Measurements from ENCODE around the gene PNMA8A.
A peak's percentile ranks its signal among the peaks of the same experiment; 100 is the strongest.

Gene PNMA8A

DNA sequence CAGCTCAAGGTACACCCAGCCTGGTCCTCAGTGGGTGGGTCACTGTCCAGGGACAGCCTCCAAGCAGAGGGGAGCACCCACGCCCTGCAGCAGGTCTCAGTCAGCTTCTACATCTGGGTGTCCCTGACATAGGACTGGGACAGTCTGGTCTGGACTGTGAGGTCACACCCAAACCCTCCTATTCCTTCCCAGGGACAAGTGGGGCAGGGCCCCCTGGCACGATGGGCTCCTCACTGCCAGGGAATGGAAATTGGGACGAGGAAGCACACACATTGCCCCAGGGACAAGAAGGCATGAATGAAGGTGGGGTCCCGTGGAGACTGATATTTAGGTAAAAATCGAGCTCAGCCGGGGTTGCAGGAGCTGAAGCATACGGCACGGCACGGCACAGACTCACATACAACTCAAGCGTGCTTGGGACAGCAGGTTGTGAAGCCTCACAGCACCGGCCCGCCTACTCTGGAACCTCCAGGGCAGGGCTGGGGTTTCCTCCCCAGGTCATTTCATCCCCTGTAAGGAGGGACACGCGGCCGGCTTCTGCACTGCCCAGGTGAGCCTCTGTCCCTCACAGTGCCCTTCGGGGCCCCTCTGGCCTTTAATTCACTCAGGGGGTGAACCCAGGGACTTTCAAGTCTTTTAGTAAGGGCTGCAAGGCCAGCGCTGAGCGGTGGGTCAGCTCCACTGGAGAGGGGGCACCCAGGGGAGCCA lies 20.8 kb upstream of the PNMA8A start:
- DNase-seq, result no peak

DNA sequence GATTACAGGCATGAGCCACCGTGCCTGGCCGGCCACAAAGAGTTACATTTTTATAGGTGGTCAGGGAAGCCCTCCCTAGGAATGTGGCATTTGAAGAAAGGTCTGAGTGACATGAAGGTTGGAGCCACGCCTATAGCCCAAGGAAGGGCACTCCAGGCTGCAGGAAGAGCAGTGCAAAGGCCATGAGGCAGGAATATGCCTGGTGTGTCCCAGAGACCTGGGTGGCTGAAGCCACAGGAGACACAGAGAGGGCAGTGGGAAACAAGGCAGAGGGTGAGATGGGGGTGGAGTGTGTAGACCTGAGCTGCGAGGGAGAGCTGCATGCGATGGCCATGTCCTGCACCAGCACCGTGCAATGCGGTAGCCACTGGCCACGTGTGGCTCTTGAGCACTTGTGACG lies 19.4 kb upstream of the PNMA8A start:
- no peak for DNase-seq

DNA sequence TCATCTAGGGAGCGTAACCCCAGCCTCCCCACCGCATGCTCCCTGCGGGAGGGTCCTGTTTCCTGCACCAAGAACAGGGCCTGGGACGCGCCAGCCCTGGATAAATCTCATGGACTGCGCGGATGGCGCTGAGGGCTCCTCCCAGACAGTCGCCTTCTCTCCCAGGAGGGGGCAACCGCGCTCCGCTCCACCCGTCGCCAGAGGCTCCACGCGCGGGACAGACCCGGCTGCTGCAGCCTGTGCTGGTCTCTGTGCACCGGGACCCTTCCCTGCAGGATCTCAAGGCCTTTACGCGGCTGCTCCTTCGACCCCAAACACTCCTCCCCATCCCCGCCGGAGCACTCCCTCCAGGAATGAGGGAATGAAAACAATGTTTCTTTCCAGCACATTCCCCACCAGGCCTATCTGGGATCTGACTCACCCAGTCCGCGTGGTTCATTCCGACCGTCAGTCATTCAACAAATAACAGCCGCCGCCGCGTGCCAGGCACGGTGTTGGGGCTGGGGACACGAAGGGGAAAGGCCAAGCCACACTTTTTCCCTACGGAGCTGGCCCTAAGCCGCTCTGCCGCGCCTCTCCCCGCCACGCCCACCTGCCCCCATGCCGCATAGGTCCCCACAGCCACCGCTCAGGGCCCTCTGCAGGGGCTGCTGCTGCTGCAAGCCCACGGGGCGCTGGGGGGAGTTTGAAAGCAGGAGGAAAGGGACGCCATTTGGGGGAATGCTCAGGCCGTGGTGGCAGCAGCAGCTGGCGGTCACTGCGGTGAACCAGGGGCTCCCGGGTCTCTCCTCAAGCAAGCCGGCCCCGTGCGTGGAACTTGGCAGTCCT lies 18.3 kb upstream of the PNMA8A start:
- DNase-seq, result no peak

DNA sequence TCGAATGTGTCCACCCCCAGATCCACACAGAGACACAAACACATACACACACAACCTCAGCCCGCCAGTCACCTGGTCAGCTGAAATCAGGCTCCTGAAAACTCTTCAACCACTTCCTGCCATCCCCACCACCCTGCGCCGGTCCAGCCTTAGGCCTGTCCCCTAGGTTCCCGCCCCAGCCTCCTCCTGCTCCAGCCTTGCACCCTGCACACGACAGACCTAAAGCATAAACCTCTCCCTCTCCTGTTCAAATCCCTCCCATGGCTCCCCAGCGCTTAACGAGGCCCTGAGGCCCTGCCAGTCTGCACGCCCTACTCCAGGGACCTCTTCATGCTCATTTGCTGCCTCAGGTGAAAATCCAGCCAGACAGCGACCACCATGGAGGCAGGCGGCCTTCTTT lies 17.2 kb upstream of the PNMA8A start:
- DNase-seq, result no peak

DNA sequence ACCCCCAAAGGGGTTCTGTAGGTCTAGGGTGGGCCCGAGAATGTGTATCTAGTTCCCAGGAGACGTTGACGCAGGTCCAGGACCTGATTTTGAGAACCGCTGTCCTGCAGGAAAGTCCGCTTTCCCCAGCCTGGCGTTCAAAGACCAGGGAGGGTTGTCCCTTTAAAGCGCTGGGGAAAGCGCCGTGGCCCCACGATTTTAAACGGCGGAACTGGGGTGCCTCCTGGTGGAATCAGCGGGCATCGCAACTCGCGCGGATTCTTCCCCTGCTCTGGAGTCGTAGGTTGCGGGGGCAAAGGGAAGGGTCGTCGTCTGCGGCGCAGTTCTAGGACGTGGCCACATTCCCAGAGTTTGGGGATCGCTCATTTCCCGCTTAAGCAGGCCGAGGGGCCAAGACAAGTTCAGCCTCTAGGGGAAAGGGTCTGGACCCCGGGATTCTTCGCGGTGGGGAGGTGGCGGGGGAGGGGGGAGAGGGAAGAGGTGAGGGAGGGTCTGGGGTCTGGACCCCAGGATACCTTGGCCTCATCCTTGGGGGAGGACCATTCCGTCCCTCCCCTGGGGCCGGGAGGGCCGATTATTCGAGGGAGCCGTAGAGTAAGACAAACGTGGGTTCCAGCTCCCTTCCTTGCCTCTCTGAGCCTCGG lies 16.6 kb upstream of the PNMA8A start:
- DNase-seq, result peak; percentile 12

DNA sequence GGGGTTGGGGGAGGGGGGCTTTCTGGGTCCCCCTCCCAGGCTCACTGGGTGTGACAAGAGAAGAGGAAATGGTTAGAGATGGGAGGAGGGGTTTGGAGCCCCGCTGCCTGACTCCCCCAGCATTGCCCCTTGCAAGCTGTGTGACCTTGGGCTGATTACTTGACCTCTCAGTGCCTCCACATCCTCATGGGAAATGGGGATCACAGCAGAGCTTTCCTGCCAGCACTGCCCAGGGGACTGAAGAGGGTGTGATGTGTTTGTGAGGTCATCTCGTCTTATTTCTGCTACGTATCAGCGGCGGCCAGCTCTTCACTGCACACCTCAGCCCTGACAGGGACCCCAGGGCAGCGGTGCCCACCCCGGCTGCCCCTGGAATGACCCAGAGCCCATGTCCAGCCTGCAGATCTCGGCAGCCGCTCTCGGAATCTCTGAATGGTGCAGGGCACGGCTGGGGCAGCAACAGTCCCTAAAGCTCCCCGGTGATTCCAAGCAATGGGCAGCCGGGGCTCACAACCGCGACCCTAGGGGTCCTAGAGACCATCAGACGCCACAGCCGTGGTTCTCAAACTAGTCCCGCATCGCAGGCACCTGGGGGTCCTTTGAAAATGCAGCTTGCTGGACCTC lies 15.9 kb upstream of the PNMA8A start:
- DNase-seq, result no peak

DNA sequence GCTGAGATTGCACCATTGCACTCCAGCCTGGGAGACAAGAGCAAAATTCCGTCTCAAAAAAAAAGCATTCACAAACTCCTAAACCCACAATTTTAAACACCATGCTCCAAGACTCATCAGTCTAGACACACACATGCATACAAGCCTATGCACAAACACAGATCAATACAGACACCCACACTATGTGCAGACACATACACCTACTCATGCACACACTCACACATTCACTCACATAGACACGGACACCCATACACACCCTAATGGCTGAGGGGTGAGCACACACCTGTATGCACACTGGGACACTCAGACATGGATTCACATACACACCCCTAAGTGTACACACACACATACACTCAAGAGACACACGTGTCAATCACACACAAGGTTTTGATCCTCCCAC lies 15.0 kb upstream of the PNMA8A start:
- no peak for DNase-seq

DNA sequence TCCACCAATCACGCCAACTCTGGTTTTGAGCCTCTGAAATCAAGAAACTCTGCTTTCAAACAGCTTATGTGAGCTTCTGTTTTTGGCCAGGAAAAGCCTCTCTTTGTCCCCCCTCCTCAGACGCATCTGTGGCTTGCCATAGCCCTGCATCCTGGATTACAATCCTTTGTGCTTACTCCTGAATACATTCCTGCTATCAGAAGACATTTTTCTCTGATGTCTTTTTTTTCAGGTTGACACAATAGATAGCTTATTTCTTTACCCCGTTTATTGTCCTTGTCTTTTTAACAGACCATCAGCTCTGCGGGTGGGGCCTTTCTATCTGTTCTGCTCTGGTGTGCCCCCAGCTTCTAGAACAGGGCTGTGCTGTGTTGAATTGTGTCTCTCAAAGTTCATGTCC lies 13.3 kb upstream of the PNMA8A start:
- no peak for DNase-seq

DNA sequence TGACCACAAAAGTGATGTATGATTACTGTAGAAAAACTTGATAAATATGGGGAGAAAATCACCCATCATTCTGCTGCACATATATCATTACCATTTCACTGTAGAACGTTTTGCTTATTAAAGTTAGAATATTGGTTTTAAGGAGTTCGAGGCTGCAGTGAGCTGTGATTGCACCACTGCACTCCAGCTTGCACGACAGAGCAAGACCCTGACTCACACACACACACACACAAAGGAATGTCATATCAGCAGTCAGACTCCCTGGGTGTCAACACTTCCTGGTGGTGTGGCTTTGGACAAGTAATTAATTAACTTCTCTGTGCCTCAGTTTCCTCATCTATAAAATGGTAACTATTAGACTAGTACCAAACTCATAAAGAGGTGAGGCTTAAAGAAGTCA lies 11.3 kb upstream of the PNMA8A start:
- no peak for DNase-seq

DNA sequence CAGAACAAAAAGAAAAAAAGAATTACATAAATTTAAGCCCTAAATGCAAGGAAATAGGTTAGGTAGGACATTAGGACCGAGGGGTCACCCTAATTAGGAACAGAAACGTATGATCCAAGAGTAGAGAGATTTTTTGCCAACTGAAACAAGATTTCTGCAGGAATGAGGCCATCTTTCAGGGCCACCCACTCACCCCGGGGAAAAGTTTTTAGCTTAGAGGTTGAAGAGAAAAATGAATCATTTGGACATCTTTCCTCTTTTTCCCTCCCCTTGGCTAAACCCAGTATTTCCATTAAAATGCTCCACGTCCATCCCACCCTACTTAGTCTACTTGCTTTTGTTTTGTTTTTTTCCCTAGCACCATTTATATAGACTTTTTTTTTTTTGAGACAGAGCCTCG lies 10.6 kb upstream of the PNMA8A start:
- no peak for DNase-seq

DNA sequence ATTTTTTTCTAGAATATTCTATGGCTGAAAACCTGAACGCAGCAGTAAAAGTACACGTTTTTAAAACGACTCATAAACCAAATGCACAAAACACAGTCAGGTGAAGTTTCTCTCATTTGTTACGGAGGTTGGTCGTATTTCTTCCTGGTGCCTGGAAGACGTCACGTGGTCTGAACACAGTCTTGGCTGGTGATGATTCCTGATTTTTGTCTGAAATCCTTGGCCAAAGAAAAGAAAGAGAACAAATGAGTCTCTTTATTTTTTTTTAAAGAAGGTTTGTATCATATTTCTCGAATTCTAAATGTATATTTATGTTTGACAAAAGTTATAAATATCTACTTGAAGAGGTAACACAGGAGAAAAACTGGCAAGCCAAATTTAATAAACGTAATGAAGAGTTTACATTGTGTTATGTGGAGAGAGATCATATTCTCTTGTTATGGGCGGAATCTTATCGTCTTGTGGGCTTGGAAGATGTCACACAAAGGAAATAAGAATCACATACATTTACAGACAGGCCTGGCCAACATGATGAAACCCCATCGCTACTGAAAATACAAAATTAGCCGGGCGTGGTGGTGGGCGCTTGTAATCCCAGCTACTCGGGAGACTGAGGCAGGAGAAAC lies 10.0 kb upstream of the PNMA8A start:
- DNase-seq, result no peak

DNA sequence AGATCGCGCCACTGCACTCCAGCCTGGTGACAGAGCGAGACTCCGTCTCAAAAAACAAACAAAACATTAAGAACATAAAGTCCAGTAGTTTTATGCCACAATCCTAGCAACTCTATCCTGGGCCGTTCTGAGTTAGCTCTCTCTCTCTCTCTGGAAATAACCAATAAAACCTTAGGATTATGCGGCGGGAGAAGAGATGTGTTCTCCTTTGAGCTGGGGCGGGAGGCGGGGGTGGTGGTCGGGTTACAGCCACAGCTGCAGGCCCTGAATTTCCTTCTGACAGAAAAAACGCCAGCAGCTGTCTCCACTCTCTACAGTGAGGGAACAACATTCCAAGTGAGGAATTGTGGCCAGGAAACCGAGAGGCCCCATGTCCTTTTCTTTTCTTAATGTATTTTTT lies 9.1 kb upstream of the PNMA8A start:
- no peak for DNase-seq

DNA sequence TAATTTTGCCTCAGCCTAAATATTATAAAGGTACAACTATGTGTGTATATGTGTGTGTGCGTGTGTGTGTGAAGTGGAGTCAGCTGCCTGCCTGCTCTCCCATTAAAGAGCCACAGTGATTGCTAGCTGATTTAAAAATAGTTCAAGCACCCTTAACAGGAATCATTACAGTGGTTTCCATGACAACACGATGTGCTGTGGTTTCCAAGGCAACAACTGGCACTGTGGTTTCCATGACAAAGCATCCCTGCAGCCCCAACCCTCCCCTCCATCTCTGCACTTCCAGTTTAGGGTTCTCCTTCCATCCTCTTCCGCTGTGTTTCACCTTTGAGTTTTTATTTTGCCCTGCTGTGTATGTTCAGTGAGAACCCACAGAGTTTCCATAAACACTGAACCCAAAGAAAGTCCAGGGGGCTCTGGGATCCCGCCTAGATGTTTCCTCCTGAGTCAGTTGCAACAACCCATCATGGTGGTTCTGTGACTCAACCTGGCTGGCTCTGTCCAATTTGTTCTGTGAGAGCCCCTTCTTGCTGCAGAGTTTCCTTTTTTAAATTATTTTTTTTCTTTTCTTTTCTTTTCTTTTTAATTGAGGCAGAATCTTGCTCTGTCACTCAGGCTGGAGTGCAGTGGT lies 7.1 kb upstream of the PNMA8A start:
- no peak for DNase-seq

DNA sequence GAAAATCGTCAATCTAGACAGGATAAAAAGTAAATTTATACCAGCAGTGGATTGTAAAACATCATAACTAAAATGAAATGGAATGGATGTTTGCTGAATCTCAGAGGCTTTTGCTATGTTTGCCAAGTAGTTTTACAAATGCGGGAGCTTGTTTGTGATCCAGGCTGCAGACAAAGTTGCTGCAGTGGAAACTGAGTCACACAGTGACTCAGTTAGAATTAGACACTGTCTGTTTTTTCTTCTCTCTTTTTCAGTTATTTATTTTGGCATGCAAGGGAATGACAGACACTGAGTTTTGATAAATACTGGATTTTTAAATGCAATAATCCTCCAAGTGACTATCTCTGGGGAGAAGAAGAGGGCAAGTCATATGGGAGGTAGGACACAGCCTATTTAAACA lies 4.6 kb upstream of the PNMA8A start:
- DNase-seq, result no peak

DNA sequence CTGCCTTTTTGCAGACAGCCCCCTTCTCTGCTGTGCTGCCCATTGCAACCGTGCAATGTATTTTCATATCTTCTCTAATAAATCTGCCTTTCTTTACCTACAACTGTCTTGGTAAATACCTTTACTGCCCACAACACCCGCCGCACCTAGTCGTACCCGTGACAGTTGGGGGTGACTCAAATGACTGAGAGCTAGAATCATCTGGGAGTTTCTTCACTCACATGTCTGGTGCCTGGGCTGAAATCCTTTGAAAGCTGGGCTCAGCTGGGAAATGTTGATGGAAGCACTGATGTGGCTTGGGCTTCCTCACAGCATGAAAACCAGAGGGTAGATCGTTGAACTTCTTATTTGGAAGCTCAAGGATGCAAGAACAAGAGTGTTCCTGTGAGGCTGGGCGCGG lies 2.8 kb upstream of the PNMA8A start:
- no peak for DNase-seq

DNA sequence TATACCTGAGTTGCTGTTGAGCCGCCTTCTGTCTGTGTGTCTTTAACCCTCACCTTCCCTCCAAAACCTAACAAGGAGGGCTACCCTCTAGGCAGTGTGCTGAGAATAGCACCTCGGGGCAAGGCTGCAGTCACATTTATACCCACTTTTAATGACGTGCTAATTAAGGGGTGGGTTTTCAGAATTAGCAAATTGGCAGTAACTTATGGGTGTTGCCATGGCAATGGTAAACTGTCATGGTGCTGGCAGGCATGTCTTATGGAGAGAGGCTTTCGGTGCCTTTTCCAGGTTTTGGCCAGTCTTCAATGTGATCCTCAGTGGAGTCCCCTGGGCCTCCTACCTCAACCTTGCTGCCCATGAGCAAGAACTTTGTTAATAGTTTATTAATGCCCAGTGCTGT lies 1.2 kb upstream of the PNMA8A start:
- no peak for DNase-seq

DNA sequence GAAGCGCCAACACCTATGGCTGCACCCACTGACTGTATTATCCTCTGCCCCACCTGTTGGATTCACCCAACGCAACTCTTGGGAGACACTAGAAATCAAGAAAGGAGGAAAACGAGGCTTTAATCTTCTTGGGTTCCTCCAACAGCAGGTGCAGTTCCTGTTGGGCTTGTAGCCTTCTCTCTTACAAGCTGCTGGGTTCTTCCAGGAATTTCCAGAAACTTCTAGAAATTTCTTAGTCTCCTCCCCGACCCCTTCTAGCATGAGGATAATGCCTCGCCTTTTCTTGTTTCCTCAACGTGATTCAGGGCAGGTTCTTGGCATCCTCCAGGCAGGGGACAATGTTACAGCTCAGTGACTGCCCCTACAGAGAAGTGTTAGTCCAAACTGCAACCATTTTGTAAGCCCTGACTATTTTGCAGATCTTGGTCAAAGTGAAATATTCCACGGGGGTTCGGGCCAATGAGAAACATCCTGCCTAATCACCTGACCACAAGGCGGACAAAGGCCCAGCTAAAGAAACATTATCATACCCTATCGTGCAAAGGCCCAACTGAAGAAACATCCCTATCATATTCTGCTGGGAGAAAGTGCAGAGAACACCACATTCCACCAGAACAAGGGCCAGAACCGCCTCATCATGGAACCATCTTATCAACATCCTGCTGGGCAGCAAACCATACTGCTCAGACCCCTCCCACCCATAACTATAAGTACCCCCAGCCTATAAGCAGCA lies 614 bp upstream of the PNMA8A start:
- no peak for DNase-seq

DNA sequence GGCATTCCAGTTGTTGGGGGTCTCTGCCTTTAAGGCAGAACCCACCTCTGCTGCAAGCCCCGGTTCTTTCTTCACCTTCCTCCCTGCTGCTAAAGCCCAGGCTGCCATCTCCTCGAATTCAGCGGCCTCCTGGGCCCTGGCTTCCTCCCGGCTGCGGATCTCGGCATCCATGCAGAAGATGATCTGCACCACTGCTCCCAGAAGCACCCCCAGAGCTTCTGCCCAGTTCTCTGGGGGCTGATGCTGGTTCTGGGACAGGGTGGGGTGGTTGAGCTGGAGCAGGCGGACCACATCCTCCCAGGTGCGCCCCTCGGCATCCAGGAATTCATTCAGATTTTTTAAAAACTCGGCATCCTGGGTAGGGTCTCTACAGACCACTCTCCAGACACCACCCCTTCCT lies 987 bp downstream of the PNMA8A start:
- DNase-seq, result no peak

DNA sequence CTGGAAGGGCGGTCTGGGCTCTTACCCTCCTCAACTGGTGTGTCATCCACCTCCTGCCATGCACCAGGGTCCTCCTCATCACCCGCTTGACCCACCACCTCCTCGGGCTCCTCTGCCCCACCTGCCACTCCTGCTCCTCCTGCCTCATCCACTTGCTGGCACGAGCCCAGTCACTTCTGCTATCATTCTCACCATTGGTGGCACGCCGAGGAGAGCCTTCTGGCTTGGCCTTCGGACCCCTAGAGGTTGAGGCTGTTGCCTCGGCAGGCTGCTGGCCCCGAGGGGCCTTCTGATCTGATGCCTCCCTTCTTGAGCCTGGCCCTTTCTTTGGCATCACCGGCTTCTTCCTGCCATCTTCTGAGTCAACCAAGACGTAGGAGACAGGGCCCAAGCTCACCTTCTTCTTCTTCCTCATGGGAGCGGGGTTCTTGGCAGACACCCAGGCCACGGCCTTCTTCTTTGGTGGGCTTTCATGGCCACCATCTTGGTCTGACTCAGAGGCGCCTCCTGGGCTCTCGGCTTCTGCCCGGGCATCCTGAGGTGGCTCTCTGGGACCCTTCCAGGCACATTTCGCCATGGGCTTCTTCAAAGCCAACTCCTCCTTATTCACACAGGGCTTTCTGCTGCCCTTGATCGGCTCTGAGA lies 1.7 kb downstream of the PNMA8A start:
- DNase-seq, result no peak

DNA sequence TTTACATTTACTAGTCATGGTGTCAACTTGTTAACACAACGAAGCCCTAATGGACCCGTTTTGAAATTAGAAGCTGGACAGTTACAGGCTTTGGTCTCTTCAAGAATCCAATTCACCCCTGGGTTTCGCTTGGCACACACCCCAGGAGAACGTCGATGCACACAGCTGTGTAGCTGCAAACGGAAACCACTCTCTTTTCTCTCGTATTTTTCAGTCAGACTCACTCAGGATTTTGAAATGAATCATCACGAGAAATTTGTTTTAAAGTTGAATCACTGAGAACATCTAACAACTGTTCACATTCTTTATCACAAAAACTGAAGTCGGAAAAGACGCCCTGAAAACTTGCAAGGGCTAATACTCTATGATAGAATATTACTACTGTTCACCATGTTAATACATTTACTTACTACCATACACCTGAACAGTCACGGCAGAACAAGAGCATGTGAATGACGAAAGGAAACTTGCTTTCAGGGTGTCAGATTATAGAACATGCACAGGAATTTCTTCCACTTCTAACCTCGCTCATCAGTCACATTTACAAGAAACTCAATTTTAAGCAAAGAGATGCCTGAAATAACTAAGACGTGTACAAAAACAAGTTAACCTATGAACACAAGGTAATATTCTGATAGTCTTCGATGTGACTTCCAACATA lies 4.7 kb downstream of the PNMA8A start:
- no peak for DNase-seq

DNA sequence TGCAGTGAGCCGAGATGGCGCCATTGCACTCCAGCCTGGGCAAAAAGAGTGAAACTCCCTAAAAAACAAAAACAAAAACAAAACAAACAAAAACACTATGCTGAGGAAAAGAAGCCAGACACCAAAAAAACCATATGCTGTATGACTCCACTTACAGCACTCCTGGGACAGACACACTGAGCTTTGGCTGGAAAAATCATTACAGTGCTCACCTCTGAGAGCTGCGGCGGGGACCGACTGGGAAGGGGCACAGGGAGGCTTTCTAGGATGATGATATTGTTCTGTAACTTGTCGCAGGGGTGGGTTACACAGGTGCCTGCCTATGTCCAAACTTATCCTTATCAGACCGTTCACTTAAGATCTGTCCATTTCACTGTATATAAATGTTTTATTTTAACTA lies 7.8 kb downstream of the PNMA8A start:
- DNase-seq, result no peak

Measured in NCI-H446 treated with DMSO at 0.1 percent for 48 hours (cell line).